ENCODE results near the gene PFKFB4.

The PFKFB4 gene

GRCh38 chr3:48477959-48478520 lies 78.6 kb downstream of the PFKFB4 start:
- DNase-seq (ENCODE audit: low read depth in 1 of 2, low spot score in 1 of 2), result no peak
- Histone ChIP-seq H3K27ac (replicated peaks) (no peak overlapping the region), H3K27me3 (ENCODE audit: insufficient read depth, poor library complexity, severe bottlenecking) (no peaks in the 10 kb centered on the region), H3K4me3 (replicated peaks; ENCODE audit: insufficient read depth, low read length) (no peak overlapping the region)
- TF ChIP-seq SPI1 (IDR thresholded peaks at IDR 0.05; ENCODE audit: borderline replicate concordance, low read depth), result no peak
- TF ChIP-seq POLR2AphosphoS5 (IDR thresholded peaks at IDR 0.05; ENCODE audit: low read depth), result no peak
- TF ChIP-seq REST (IDR thresholded peaks at IDR 0.05; ENCODE audit: insufficient replicate concordance, low read depth), result no peak
- no peak for TF ChIP-seq GABPA (IDR thresholded peaks at IDR 0.05; ENCODE audit: low read depth)
- no peak for TF ChIP-seq CTCF (IDR thresholded peaks at IDR 0.05; ENCODE audit: insufficient read depth, low read length)

GRCh38 chr3:48476426-48477053 lies 80.1 kb downstream of the PFKFB4 start:
- H3K27me3 ChIP-seq (ENCODE audit: insufficient read depth, poor library complexity, severe bottlenecking), result no peaks in the 10 kb centered on the region
- H3K27ac ChIP-seq (replicated peaks), result no peak overlapping the region
- TF ChIP-seq REST (IDR thresholded peaks at IDR 0.05; ENCODE audit: insufficient replicate concordance, low read depth), result no peak
- no peak for TF ChIP-seq GABPA (IDR thresholded peaks at IDR 0.05; ENCODE audit: low read depth)
- TF ChIP-seq CTCF (IDR thresholded peaks at IDR 0.05; ENCODE audit: insufficient read depth, low read length), result no peak
- no peak for TF ChIP-seq SPI1 (IDR thresholded peaks at IDR 0.05; ENCODE audit: borderline replicate concordance, low read depth)
- no peak for TF ChIP-seq POLR2AphosphoS5 (IDR thresholded peaks at IDR 0.05; ENCODE audit: low read depth)
- DNase-seq (ENCODE audit: low read depth in 1 of 2, low spot score in 1 of 2), result no peak
- H3K4me3 ChIP-seq (replicated peaks; ENCODE audit: insufficient read depth, low read length), result no peak overlapping the region

GRCh38 chr3:48475188-48475587 lies 81.4 kb downstream of the PFKFB4 start:
- TF ChIP-seq GABPA (IDR thresholded peaks at IDR 0.05; ENCODE audit: low read depth) (no peak), SPI1 (IDR thresholded peaks at IDR 0.05; ENCODE audit: borderline replicate concordance, low read depth) (no peak), POLR2AphosphoS5 (IDR thresholded peaks at IDR 0.05; ENCODE audit: low read depth) (no peak), REST (IDR thresholded peaks at IDR 0.05; ENCODE audit: insufficient replicate concordance, low read depth) (no peak), CTCF (IDR thresholded peaks at IDR 0.05; ENCODE audit: insufficient read depth, low read length) (no peak)
- DNase-seq (ENCODE audit: low read depth in 1 of 2, low spot score in 1 of 2), result no peak
- H3K4me3 ChIP-seq (replicated peaks; ENCODE audit: insufficient read depth, low read length), result no peak overlapping the region
- H3K27ac ChIP-seq (replicated peaks), result no peak overlapping the region
- H3K27me3 ChIP-seq (ENCODE audit: insufficient read depth, poor library complexity, severe bottlenecking), result no peaks in the 10 kb centered on the region
